CD4-positive, alpha-beta T cell (primary cell): ENCODE measurements around the gene PCYT1A. TPM values are rescaled to one million over a fixed set of nuclear protein-coding genes. Genes with fewer than 3 reads are reported as not detected.

Experiments used
- ATAC-seq: fragments of 200-7000 bp; cut with Tn5 transposase; one replicate; pipeline ENCODE4 v1.10.0; 2022; ENCODE audit warnings: mild to moderate bottlenecking; ENCODE audit not compliant: poor library complexity
- CTCF ChIA-PET: fragments of 350-600 bp; sonication (Branson Sonifier 250); formaldehyde crosslinking; loops from one replicate; lab custom pipeline; 2021; ENCODE audit warnings: antibody characterized with exemption, inconsistent platforms; lab: Charles Lee
- POLR2A ChIA-PET: fragments of 350-600 bp; sonication (Branson Sonifier 250); formaldehyde crosslinking; loops from one replicate; lab custom pipeline; 2021; ENCODE audit warnings: antibody characterized with exemption, inconsistent platforms; lab: Charles Lee
- DNase-seq, 14 experiments: peaks; one replicate each; pipeline ENCODE4 v3.0.0-alpha.2; 2013 to 2020; ENCODE audit warnings: mixed read lengths in 2 of 14
- H3K27ac ChIP-seq, 2 donors: one replicate each; pipeline versions ENCODE4 v1.5.1 to v1.7.0; 2013; ENCODE audit warnings: low read length in 2 of 2, low read depth in 1 of 2, mild to moderate bottlenecking in 1 of 2
- H3K27me3 ChIP-seq, 2 experiments: 1 replicate in 1 of 2; 2 replicates in 1 of 2; pipeline versions ENCODE4 v1.6.1 to v1.7.0; 2013; ENCODE audit warnings: low read length in 2 of 2, control low read depth in 1 of 2, mild to moderate bottlenecking in 1 of 2, moderate library complexity in 1 of 2; ENCODE audit not compliant: insufficient read depth in 2 of 2, control insufficient read depth in 1 of 2
- H3K36me3 ChIP-seq: one replicate; pipeline ENCODE4 v1.6.1; 2013; ENCODE audit warnings: low read length, control low read depth; ENCODE audit not compliant: insufficient read depth
- H3K4me1 ChIP-seq: one replicate; pipeline ENCODE4 v1.6.1; 2013; ENCODE audit warnings: low read length, control low read depth; ENCODE audit not compliant: insufficient read depth
- H3K4me3 ChIP-seq: one replicate; pipeline ENCODE4 v1.5.1; 2013; ENCODE audit warnings: mild to moderate bottlenecking, low read length, moderate library complexity
- H3K9me3 ChIP-seq, 2 experiments: 1 replicate in 1 of 2; 2 replicates in 1 of 2; pipeline versions ENCODE4 v1.6.1 to v1.7.0; 2013; ENCODE audit warnings: low read length in 2 of 2, mild to moderate bottlenecking in 2 of 2, control low read depth in 1 of 2, moderate library complexity in 1 of 2; ENCODE audit not compliant: control insufficient read depth in 1 of 2, insufficient read depth in 1 of 2
- H3K27ac Mint-ChIP-seq: one replicate; pipeline ENCODE4 v1.8.0; 2020; ENCODE audit warnings: mixed read lengths
- H3K27me3 Mint-ChIP-seq: one replicate; pipeline ENCODE4 v1.8.0; 2021; ENCODE audit warnings: mixed read lengths
- H3K36me3 Mint-ChIP-seq: one replicate; pipeline ENCODE4 v1.8.0; 2021; ENCODE audit warnings: low read depth, mixed read lengths
- H3K4me1 Mint-ChIP-seq: one replicate; pipeline ENCODE4 v1.8.0; 2021; ENCODE audit warnings: low read depth, mixed read lengths
- H3K4me3 Mint-ChIP-seq: one replicate; pipeline ENCODE4 v1.8.0; 2020; ENCODE audit warnings: mild to moderate bottlenecking, mixed read lengths
- H3K9me3 Mint-ChIP-seq: one replicate; pipeline ENCODE4 v1.8.0; 2020; ENCODE audit warnings: mixed read lengths
- CTCF ChIP-seq: fragments of 200-600 bp; IDR thresholded peaks from one replicate; pipeline ENCODE4 v1.8.0; 2022; ENCODE audit warnings: antibody characterized with exemption, mild to moderate bottlenecking
- intact Hi-C, 2 experiments: fragments of 100-400 bp; cut with DNase I in 1 of 2; cut with micrococcal nuclease in 1 of 2; formaldehyde crosslinking; loops; one replicate each; pipeline versions ENCODE4 v1.15.1 to v1.9.0; 2023 to 2025; cut with DNase I, micrococcal nuclease
- total RNA-seq, 174 experiments: library from RNA in 2 of 174; stranded (reverse) in 2 of 174; gene quantifications; one replicate each; pipeline ENCODE4 v1.2.3 and lab custom pipeline; 2021 to 2026

PCYT1A gene
- total RNA-seq, 2 experiments from 2014 or later = 49.8 to 54.7 TPM

- H3K9me3 Mint-ChIP-seq = no peaks in the 10 kb centered on the region
- ATAC-seq = no peak
- Histone ChIP-seq H3K27ac (no peak overlapping the region), H3K27me3 (no peaks in the 10 kb centered on the region), H3K9me3 (no peaks in the 10 kb centered on the region), H3K4me1 (no peaks in the 10 kb centered on the region), H3K4me3 (no peak overlapping the region), H3K36me3 (peaks cover 3% of the 10 kb centered on the region)
- TF ChIP-seq CTCF = no peak
- H3K4me1 Mint-ChIP-seq = no peaks in the 10 kb centered on the region
- H3K27ac Mint-ChIP-seq = no peak overlapping the region
- H3K4me3 Mint-ChIP-seq = no peak overlapping the region
- POLR2A ChIA-PET = no interaction called here
- CTCF ChIA-PET = no interaction called here
- peaks cover 12% of the 10 kb centered on the region for H3K36me3 Mint-ChIP-seq
- intact Hi-C loops = no loop called here
- no peaks in the 10 kb centered on the region for H3K27me3 Mint-ChIP-seq
- peak in 1 of 14 experiments; percentile 25 for DNase-seq
Measured at GRCh38 chr3:196232154-196232881, 55.2 kb downstream of the PCYT1A start.

- Histone ChIP-seq H3K9me3 (no peaks in the 10 kb centered on the region), H3K4me3 (no peak overlapping the region), H3K27ac (no peak overlapping the region), H3K27me3 (no peaks in the 10 kb centered on the region), H3K36me3 (no peaks in the 10 kb centered on the region), H3K4me1 (no peaks in the 10 kb centered on the region)
- ATAC-seq (no peak), DNase-seq (no peak)
- Mint-ChIP-seq H3K36me3 (no peaks in the 10 kb centered on the region), H3K4me1 (no peaks in the 10 kb centered on the region), H3K4me3 (no peak overlapping the region), H3K27me3 (peaks cover 4% of the 10 kb centered on the region), H3K27ac (no peak overlapping the region), H3K9me3 (no peaks in the 10 kb centered on the region)
- CTCF ChIA-PET = interaction anchor here (0.7 kb wide), 1 partner anchor 154 kb away, joined by 3 read pairs; no protein-coding TSS in a partner anchor
- POLR2A ChIA-PET = interaction anchor here (1.8 kb wide), 1 partner anchor 9 kb away, joined by 4 read pairs; no protein-coding TSS in a partner anchor
- intact Hi-C loops = no loop called here
- TF ChIP-seq CTCF = no peak
Measured at GRCh38 chr3:196227629-196228493, 59.7 kb downstream of the PCYT1A start.

GRCh38 chr3:196227121-196227561, 60.4 kb downstream of the PCYT1A start:
- no peak overlapping the region for H3K27ac ChIP-seq
- DNase-seq (no peak), ATAC-seq (no peak)
- no peaks in the 10 kb centered on the region for H3K9me3 ChIP-seq
- no peaks in the 10 kb centered on the region for H3K36me3 ChIP-seq
- Mint-ChIP-seq H3K4me3 (no peak overlapping the region), H3K27ac (no peak overlapping the region), H3K27me3 (peaks cover 4% of the 10 kb centered on the region), H3K9me3 (no peaks in the 10 kb centered on the region), H3K4me1 (no peaks in the 10 kb centered on the region), H3K36me3 (no peaks in the 10 kb centered on the region)
- no peaks in the 10 kb centered on the region for H3K27me3 ChIP-seq
- no peak for TF ChIP-seq CTCF
- ChIA-PET CTCF (no interaction called here), POLR2A (no interaction called here)
- no peak overlapping the region for H3K4me3 ChIP-seq
- intact Hi-C loops = no loop called here
- no peaks in the 10 kb centered on the region for H3K4me1 ChIP-seq
